Measurements from ENCODE around the gene STK32B.
"Not testable (repeated sequence)": the region's sequence is repeated elsewhere in the genome, so short reads cannot be mapped to it uniquely, and the experiment has no call there.

STK32B gene

GRCh38 chr4:5051278-5052203 is at the start of gene STK32B:
TSS of gene STK32B (plus strand) at chr4:5051480.
- H3K4me3 ChIP-seq (ENCODE audit: low read depth, low read length), result peak within 1 kb of the TSS; percentile 57
- no peak for DNase-seq (ENCODE audit: low read depth)

DNA sequence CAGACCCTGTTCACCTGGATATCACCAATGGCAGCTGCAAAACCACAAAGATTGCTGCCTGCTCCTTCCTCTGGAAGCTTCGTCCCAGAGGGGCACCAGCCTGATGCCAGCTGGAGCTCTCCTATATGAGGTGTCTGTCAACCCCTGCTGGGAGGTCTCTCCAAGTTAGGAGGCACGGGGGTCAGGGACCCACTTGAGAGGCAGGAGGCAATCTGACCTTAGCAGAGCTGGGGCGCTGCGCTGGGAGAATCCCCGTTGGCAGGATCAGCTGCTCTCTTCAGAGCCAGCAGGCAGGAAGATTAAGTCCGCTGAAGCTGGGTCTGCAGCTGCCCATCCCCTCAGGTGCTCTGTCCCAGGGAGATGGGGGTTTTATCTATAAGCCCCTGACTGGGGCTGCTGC is 49.6 kb upstream of the STK32B start:
- DNase-seq (ENCODE audit: low read depth); H3K4me3 ChIP-seq (ENCODE audit: low read depth, low read length): not testable (repeated sequence)

DNA sequence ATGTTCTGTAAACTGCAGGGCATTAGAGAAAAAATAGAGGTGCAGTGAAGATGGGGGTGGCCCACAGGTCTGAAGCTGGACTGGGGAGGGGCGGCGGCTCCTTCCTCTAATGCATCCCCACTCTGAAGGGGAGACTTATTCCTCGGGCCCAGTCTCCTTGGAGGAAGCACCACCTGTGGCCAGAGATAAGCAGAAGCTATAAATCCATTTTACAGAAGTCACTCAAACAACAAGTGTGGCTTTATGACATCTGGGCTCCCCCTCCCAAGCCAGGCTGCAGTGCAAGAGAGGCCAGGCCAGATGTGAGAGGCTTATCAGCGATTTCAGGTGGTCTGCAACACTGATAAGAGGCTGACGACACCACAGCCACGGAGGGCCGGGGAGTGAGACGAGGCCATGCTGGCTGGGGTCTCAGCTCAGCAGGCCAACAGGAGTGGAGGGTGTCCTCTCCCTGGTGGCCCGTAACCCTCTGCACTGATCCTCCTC is 47.9 kb upstream of the STK32B start:
- no peak overlapping the region for H3K4me3 ChIP-seq (ENCODE audit: low read depth, low read length)

GRCh38 chr4:5003918-5004317 is 47.4 kb upstream of the STK32B start:
- no peak overlapping the region for H3K4me3 ChIP-seq (ENCODE audit: low read depth, low read length)
- no peak for DNase-seq (ENCODE audit: low read depth)

More for the DNA sequence above, 47.9 kb upstream of the STK32B start:
- no peak for DNase-seq (ENCODE audit: low read depth)

DNA sequence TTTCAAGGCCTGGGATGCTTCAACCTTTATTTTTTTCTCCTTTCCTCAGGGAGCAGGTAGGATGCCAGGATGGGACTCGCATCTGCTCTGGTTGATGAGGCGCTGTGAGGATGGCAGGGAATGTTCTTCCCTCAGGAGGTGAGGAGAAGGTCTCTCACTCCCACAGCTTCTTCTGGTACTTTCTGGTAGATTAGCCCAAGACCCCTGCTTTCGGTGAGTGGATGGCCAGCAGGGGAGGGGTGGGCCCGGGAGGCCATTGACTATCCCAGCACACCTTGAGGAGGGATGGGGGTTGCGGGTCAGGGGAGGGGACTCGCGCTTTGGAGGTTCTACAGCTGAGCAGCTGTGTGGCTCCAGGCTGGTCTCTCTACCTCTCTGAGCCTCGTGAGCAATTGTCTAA is 46.8 kb upstream of the STK32B start:
- H3K4me3 ChIP-seq (ENCODE audit: low read depth, low read length), result no peak overlapping the region
- no peak for DNase-seq (ENCODE audit: low read depth)

GRCh38 chr4:5006932-5007331 is 44.3 kb upstream of the STK32B start:
- not testable (repeated sequence) for DNase-seq (ENCODE audit: low read depth); H3K4me3 ChIP-seq (ENCODE audit: low read depth, low read length)

DNA sequence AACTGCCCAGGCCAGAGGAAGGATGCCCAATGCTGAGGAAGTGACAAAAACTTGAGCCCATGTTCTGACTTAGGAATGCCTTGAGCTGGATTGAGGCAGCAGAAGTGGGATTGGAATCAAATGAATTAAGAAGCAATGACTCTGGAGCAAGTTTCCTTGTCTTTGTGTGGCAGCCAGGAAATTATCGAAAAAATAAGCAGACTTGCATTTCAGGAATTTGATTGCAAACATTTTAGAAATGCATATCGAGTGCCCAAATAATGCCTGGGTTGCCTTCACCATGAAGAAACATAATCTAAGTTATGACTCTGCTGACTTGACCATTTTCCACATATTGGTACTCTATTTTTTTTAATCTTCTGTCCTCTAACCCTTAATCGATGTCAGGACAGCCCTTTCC is 41.5 kb upstream of the STK32B start:
- DNase-seq (ENCODE audit: low read depth), result no peak
- no peak overlapping the region for H3K4me3 ChIP-seq (ENCODE audit: low read depth, low read length)

- no peak for DNase-seq (ENCODE audit: low read depth)
- no peak overlapping the region for H3K4me3 ChIP-seq (ENCODE audit: low read depth, low read length)
Observed at GRCh38 chr4:5010984-5011383, 40.3 kb upstream of the STK32B start.

- no peak overlapping the region for H3K4me3 ChIP-seq (ENCODE audit: low read depth, low read length)
- DNase-seq (ENCODE audit: low read depth), result no peak
Observed at GRCh38 chr4:5012244-5012898, 38.9 kb upstream of the STK32B start.

GRCh38 chr4:5012958-5013357 is 38.3 kb upstream of the STK32B start:
- H3K4me3 ChIP-seq (ENCODE audit: low read depth, low read length), result no peak overlapping the region
- no peak for DNase-seq (ENCODE audit: low read depth)

- no peak overlapping the region for H3K4me3 ChIP-seq (ENCODE audit: low read depth, low read length)
- DNase-seq (ENCODE audit: low read depth), result no peak
Observed at GRCh38 chr4:5014007-5014682, 37.1 kb upstream of the STK32B start.

DNA sequence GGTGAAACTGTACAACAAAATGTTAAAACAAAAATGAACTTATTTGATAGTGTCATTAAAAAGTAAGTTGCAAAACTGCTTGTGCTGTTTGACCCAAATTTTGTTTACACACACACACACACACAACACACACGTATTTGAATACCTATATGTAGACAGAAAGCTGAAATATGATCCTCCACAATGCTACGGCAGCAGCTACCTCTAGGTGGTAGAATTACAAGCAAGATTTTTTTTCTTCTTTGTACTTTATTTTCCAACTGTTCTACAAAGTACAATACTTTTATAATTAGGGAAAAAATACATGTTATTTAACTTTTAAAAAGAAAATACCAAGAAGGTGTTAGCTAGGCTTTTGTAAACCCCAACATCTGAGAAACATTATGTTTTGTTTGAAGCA is 33.2 kb upstream of the STK32B start:
- no peak for DNase-seq (ENCODE audit: low read depth)
- no peak overlapping the region for H3K4me3 ChIP-seq (ENCODE audit: low read depth, low read length)

DNA sequence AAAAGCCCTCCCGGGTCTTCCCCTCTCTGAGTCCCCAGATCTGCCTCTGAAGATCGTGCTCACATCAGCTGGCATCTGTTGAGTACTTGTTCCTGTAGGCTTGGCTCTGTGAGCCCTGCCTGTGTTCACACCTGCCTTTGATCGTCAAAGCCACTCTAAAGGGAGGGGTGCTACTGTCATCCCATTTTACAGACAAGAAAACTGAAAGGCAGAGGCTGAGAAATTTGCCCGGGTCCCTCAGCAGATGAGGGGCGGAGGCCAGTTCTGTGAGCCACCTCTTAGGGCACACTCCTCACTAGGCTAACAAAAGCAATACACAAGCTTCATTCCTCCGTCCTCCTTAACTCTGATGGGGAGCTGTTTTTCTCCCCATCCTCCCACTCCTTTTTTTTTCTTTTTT is 32.7 kb upstream of the STK32B start:
- DNase-seq (ENCODE audit: low read depth), result no peak
- no peak overlapping the region for H3K4me3 ChIP-seq (ENCODE audit: low read depth, low read length)

- peak within 1 kb of the TSS; percentile 16 for H3K4me3 ChIP-seq (ENCODE audit: low read depth, low read length)
- DNase-seq (ENCODE audit: low read depth), result no peak
Observed at GRCh38 chr4:5019274-5019673, 32.0 kb upstream of the STK32B start, which contains the start of gene CYTL1. TSS of gene CYTL1 (minus strand) at chr4:5019458. CDS start at chr4:5019445, 13 bp downstream.

- no peak overlapping the region for H3K4me3 ChIP-seq (ENCODE audit: low read depth, low read length)
- DNase-seq (ENCODE audit: low read depth), result no peak
Observed at GRCh38 chr4:5019796-5020195, 31.5 kb upstream of the STK32B start.

GRCh38 chr4:5020341-5020740 is 30.9 kb upstream of the STK32B start:
- no peak overlapping the region for H3K4me3 ChIP-seq (ENCODE audit: low read depth, low read length)
- DNase-seq (ENCODE audit: low read depth), result no peak

- no peak for DNase-seq (ENCODE audit: low read depth)
Observed at GRCh38 chr4:5021546-5021945, 29.7 kb upstream of the STK32B start.

DNA sequence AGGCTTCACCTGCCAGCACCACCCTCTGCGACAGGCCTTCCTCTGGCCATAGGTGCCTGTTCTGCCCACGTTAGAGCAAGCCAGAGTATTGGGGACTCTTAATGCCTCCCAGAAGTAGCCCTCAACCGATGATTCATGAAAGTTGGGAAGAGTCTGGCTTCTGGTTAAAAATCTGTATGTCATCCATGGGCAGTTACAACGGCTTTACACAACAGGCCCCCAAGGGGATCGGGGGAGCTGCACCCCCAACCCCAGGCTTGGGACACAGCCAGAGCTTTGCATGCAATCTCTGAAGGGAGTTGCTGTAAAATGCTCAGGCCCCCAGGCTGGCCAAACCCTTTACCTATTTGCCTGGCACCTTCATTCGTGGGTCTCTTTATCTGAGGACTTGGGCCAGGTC is 26.6 kb upstream of the STK32B start:
- H3K4me3 ChIP-seq (ENCODE audit: low read depth, low read length), result no peak overlapping the region

More at GRCh38 chr4:5021546-5021945, 29.7 kb upstream of the STK32B start:
- no peak overlapping the region for H3K4me3 ChIP-seq (ENCODE audit: low read depth, low read length)

GRCh38 chr4:5026371-5026770 is 24.9 kb upstream of the STK32B start:
- no peak overlapping the region for H3K4me3 ChIP-seq (ENCODE audit: low read depth, low read length)
- no peak for DNase-seq (ENCODE audit: low read depth)

More for the DNA sequence above, 26.6 kb upstream of the STK32B start:
- no peak for DNase-seq (ENCODE audit: low read depth)

GRCh38 chr4:5027346-5027745 is 23.9 kb upstream of the STK32B start:
- no peak overlapping the region for H3K4me3 ChIP-seq (ENCODE audit: low read depth, low read length)
- no peak for DNase-seq (ENCODE audit: low read depth)

Data from skeletal muscle cell (primary cell).